ENCODE data around the gene PRSS35. TPM values are rescaled to one million over a fixed set of nuclear protein-coding genes. Genes with fewer than 3 reads are reported as not detected.
A peak's percentile ranks its signal among the peaks of the same experiment; 100 is the strongest.

PRSS35 gene
- total and polyA plus RNA-seq, 2 of the 13 experiments (the other 11 are each of a cell fraction or from before 2014, with no cell fraction given), result not detected

DNA sequence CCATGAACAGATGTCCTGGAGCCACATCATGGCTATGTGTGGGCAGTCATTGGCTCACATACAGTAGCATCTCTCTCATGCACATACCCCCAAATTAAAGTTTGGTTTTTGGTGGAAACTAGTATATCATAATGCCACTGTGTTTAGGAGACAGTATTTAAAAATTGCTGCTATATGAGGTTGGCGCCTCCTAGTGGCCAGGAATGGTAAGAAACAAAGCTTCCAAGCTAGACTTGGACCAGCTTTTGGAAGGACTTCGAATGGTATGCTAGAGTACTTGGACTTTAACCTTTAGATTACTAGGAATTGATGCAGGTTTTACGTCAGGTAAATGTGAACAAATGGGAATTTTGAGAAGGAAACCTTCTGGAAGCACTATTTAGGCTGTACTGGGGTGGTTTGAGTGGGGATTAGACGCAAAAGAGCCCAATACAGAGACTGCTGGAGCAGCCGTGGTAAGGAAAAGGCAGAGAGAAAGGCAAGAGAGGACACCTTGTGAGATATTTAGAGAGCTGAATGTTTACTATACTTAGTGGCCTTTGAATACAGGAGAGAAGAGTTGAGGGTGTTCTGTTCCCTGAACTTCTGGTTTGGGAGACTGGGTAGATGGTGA is 23.8 kb downstream of the PRSS35 start (continued):
- TF ChIP-seq, protein P1, sequence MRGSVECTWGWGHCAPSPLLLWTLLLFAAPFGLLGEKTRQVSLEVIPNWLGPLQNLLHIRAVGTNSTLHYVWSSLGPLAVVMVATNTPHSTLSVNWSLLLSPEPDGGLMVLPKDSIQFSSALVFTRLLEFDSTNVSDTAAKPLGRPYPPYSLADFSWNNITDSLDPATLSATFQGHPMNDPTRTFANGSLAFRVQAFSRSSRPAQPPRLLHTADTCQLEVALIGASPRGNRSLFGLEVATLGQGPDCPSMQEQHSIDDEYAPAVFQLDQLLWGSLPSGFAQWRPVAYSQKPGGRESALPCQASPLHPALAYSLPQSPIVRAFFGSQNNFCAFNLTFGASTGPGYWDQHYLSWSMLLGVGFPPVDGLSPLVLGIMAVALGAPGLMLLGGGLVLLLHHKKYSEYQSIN (CRISPR knock-in tag; IDR thresholded peaks at IDR 0.05; ENCODE audit: borderline replicate concordance), result no peak
- TF ChIP-seq, protein P2, sequence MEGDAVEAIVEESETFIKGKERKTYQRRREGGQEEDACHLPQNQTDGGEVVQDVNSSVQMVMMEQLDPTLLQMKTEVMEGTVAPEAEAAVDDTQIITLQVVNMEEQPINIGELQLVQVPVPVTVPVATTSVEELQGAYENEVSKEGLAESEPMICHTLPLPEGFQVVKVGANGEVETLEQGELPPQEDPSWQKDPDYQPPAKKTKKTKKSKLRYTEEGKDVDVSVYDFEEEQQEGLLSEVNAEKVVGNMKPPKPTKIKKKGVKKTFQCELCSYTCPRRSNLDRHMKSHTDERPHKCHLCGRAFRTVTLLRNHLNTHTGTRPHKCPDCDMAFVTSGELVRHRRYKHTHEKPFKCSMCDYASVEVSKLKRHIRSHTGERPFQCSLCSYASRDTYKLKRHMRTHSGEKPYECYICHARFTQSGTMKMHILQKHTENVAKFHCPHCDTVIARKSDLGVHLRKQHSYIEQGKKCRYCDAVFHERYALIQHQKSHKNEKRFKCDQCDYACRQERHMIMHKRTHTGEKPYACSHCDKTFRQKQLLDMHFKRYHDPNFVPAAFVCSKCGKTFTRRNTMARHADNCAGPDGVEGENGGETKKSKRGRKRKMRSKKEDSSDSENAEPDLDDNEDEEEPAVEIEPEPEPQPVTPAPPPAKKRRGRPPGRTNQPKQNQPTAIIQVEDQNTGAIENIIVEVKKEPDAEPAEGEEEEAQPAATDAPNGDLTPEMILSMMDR (CRISPR knock-in tag; IDR thresholded peaks at IDR 0.05), result peak; percentile 62
- TF ChIP-seq STAG1 (CRISPR knock-in tag; IDR thresholded peaks at IDR 0.05) (peak; percentile 42; the same call in 1 of the 2 replicates), SMC3 (IDR thresholded peaks at IDR 0.05; ENCODE audit: low read length) (peak; percentile 18; the same call in 1 of the 2 replicates), ZNF564 (CRISPR knock-in tag; IDR thresholded peaks at IDR 0.05) (no peak), ZNF138 (CRISPR knock-in tag; IDR thresholded peaks at IDR 0.05; ENCODE audit: low read depth) (no peak), PHF8 (CRISPR knock-in tag; IDR thresholded peaks at IDR 0.05) (no peak), MED13 (CRISPR knock-in tag; IDR thresholded peaks at IDR 0.05) (no peak), JUND (CRISPR knock-in tag; IDR thresholded peaks at IDR 0.05) (no peak)
- TF ChIP-seq, protein P3, sequence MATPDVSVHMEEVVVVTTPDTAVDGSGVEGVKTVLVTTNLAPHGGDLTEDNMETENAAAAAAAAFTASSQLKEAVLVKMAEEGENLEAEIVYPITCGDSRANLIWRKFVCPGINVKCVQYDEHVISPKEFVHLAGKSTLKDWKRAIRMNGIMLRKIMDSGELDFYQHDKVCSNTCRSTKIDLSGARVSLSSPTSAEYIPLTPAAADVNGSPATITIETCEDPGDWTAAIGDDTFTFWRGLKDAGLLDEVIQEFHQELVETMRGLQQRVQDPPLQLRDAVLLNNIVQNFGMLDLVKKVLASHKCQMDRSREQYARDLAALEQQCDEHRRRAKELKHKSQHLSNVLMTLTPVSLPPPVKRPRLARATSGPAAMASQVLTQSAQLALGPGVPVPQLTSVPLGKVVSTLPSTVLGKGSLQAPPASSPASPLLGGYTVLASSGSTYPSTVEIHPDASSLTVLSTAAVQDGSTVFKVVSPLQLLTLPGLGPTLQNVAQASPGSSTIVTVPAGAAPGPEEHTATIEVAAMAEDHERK (CRISPR knock-in tag; IDR thresholded peaks at IDR 0.05; ENCODE audit: low read depth), result no peak

Measured in HepG2 (cell line).